Thyroid gland (tissue), 4 donors: ENCODE measurements around the gene MAGI1. TPM values are rescaled to one million over a fixed set of nuclear protein-coding genes. Genes with fewer than 3 reads are reported as not detected.

Source experiments
- DNase-seq, 2 donors: peaks; one replicate each; pipeline ENCODE4 v3.0.0-alpha.2; 2019
- H3K27ac ChIP-seq, 3 donors: fragments of 200-600 bp; sonication (generic); 1 replicate in 2 of 3; 2 replicates in 1 of 3; pipeline ENCODE4 v1.5.1; 2016 to 2019; ENCODE audit warnings: mild to moderate bottlenecking in 1 of 3, moderate library complexity in 1 of 3
- H3K27me3 ChIP-seq: fragments of 200-600 bp; sonication (generic); one replicate; pipeline ENCODE4 v1.5.1; 2019
- H3K36me3 ChIP-seq, 2 donors: fragments of 200-600 bp; sonication (generic); one replicate each; pipeline ENCODE4 v1.5.1; 2016 to 2019
- H3K4me1 ChIP-seq, 2 donors: fragments of 200-600 bp; sonication (generic); one replicate each; pipeline ENCODE4 v1.5.1; 2017 to 2019
- H3K4me3 ChIP-seq, 3 donors: fragments of 200-600 bp; sonication (generic); replicated peaks in 1 of 3; 1 replicate in 2 of 3; 2 replicates in 1 of 3; pipeline ENCODE4 v1.5.1; 2016; ENCODE audit warnings: mild to moderate bottlenecking in 1 of 3
- H3K9me3 ChIP-seq: fragments of 200-600 bp; sonication (generic); one replicate; pipeline ENCODE4 v1.5.1; 2017
- POLR2A ChIP-seq, 2 donors: fragments of 450-650 bp; IDR thresholded peaks; one replicate each; pipeline ENCODE4 v1.6.1; 2017; ENCODE audit warnings: antibody characterized with exemption in 2 of 2, mild to moderate bottlenecking in 2 of 2, moderate library complexity in 1 of 2
- WGBS, 2 donors: methylation state at CpG; one replicate each; pipeline ENCODE4 v1.1.5; 2017; 5-methylcytosine and 5-hydroxymethylcytosine counted together
- intact Hi-C: fragments of 100-400 bp; cut with DNase I; formaldehyde crosslinking; loops from one replicate; pipeline ENCODE4 v1.15.1; 2023
- total RNA-seq, 4 donors: library from RNA; depleted of rRNA; stranded (reverse); fragments of >200 nt; gene quantifications; one replicate each; pipeline ENCODE4 v1.2.3, GENCODE V29; 2016
- TF ChIP-seq, protein P1 (sequence below), 6 experiments: fragments of 200-600 bp in 3 of 6; fragments of 450-650 bp in 3 of 6; sonication (generic) in 3 of 6; IDR thresholded peaks; one replicate each; pipeline ENCODE4 v1.5.1; 2016 to 2019; ENCODE audit warnings: antibody characterized with exemption in 6 of 6, mild to moderate bottlenecking in 2 of 6, inconsistent platforms in 1 of 6, moderate library complexity in 1 of 6

The MAGI1 gene
- total RNA-seq, 4 donors from 2014 or later, result 60.5 to 123 (median 87.5) TPM

DNA sequence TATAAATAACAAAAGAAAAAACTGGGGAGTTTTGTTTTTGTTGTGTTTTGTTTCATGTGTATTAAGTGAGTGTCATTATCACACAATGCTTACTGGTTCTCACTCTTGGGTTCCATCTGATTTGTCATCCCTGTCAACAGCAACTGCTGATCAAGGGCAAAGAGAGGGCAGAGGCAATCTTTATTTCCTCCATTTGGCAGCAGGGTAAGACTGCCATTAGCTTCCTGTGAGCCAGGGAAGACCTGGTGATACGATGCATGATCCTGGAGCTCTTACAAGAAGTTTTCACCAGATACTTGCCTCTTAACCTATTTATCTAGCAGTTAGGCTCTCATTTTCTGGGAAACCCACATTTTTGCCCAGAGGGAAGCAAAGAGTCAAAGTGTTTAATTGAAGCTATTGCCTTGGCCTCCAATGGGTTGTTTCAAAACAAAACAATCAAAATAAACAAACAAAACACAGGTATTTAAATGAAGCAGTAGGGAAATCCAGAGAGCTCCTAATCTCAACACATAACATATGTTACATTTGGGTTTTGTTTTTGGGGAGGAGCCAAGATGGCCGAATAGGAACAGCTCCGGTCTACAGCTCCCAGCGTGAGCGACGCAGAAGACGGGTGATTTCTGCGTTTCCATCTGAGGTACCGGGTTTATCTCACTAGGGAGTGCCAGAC lies 529.8 kb downstream of the MAGI1 start:
- H3K9me3 ChIP-seq, result no peaks in the 10 kb centered on the region
- no peak overlapping the region for H3K27ac ChIP-seq
- H3K4me3 ChIP-seq, result no peak overlapping the region
- no peaks in the 10 kb centered on the region for H3K27me3 ChIP-seq
- H3K4me1 ChIP-seq, result no peaks in the 10 kb centered on the region
- intact Hi-C loops, result no loop called here
- H3K36me3 ChIP-seq, result no peaks in the 10 kb centered on the region
- TF ChIP-seq, protein P1, sequence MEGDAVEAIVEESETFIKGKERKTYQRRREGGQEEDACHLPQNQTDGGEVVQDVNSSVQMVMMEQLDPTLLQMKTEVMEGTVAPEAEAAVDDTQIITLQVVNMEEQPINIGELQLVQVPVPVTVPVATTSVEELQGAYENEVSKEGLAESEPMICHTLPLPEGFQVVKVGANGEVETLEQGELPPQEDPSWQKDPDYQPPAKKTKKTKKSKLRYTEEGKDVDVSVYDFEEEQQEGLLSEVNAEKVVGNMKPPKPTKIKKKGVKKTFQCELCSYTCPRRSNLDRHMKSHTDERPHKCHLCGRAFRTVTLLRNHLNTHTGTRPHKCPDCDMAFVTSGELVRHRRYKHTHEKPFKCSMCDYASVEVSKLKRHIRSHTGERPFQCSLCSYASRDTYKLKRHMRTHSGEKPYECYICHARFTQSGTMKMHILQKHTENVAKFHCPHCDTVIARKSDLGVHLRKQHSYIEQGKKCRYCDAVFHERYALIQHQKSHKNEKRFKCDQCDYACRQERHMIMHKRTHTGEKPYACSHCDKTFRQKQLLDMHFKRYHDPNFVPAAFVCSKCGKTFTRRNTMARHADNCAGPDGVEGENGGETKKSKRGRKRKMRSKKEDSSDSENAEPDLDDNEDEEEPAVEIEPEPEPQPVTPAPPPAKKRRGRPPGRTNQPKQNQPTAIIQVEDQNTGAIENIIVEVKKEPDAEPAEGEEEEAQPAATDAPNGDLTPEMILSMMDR (IDR thresholded peaks at IDR 0.05), result no peak
- no peak for TF ChIP-seq POLR2A (IDR thresholded peaks at IDR 0.05)
- WGBS, 2 donors, result 92 to 93% methylated on average over 9 of the region's 9 CpGs
- no peak for DNase-seq

DNA sequence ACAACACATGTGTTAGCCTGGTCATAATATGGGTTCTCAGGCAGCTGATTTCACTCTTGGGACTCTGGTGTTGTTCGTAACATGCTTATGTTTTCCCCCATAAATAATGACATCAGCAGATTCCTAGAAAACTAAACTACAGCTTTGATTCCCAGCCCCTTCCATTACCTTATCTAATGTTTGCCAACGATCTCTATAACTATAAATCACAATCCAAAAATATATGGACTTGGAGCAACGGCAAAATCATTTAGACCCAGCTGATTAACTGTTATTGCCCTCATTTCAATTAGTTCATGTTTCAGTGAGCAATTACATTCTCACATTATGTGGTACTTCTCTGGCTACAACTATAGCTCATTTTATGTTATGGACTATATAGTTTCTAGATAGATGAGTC lies 531.3 kb downstream of the MAGI1 start:
- Histone ChIP-seq H3K27ac (no peak overlapping the region), H3K4me1 (no peaks in the 10 kb centered on the region), H3K9me3 (no peaks in the 10 kb centered on the region), H3K36me3 (no peaks in the 10 kb centered on the region), H3K4me3 (no peak overlapping the region), H3K27me3 (no peaks in the 10 kb centered on the region)
- WGBS, 2 donors, result 86 to 95% methylated on average over 3 of the region's 3 CpGs
- intact Hi-C loops, result no loop called here
- no peak for DNase-seq
- no peak for TF ChIP-seq POLR2A (IDR thresholded peaks at IDR 0.05)
- TF ChIP-seq, protein P1 (IDR thresholded peaks at IDR 0.05), result no peak

DNA sequence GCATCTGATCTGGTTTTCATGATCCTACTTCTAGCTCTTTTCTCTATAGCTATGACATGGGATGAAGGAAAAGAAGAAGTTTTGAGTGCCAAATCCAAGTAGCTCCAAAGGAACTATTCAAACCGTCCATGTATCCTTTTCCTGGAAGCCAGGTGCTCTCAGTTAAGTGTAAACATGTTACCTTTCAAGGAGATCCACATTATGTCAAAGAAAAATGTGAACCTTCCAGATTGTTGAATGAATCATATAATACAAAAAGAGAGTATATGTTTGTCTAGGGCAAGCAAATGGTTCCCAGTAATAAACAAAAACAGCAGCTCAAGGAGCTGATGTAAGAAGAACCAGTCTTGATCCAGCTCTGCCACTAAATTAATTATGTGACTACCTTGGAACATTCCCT lies 534.9 kb downstream of the MAGI1 start:
- Histone ChIP-seq H3K9me3 (no peaks in the 10 kb centered on the region), H3K27me3 (no peaks in the 10 kb centered on the region), H3K36me3 (no peaks in the 10 kb centered on the region), H3K27ac (no peak overlapping the region), H3K4me1 (peaks cover 3 to 6% of the 10 kb centered on the region in 2 donors), H3K4me3 (no peak overlapping the region)
- no peak for DNase-seq
- intact Hi-C loops, result no loop called here
- WGBS, 2 donors, result 69 to 74% methylated on average over 1 of the region's 1 CpG
- TF ChIP-seq, protein P1 (IDR thresholded peaks at IDR 0.05), result no peak
- TF ChIP-seq POLR2A (IDR thresholded peaks at IDR 0.05), result no peak

DNA sequence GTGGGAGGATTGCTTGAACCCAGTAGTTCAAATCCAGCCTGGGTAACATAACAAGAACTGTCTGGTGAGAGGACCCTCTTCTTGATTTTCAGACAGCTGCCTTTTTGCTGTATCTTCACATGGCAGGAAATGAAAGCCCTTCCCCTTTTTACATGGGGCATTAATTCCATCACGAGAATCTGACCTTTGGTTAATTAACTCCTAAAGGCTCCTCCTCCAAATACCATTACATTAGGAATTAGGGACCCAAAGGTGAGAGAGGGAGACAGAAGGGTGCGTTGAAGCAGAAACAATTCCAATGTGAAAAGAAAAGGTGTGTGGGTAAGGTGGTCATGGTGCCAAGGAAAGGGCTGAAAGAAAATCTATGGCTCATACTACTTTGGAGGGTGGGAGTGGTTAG lies 536.2 kb downstream of the MAGI1 start:
- DNase-seq, result no peak
- no peak for TF ChIP-seq POLR2A (IDR thresholded peaks at IDR 0.05)
- TF ChIP-seq, protein P1 (IDR thresholded peaks at IDR 0.05), result no peak
- WGBS, 2 donors, result 91 to 92% methylated on average over 2 of the region's 2 CpGs
- Histone ChIP-seq H3K27me3 (no peaks in the 10 kb centered on the region), H3K27ac (no peak overlapping the region), H3K9me3 (no peaks in the 10 kb centered on the region), H3K36me3 (no peaks in the 10 kb centered on the region), H3K4me3 (no peak overlapping the region), H3K4me1 (peaks cover 3 to 6% of the 10 kb centered on the region in 2 donors)
- intact Hi-C loops, result no loop called here

DNA sequence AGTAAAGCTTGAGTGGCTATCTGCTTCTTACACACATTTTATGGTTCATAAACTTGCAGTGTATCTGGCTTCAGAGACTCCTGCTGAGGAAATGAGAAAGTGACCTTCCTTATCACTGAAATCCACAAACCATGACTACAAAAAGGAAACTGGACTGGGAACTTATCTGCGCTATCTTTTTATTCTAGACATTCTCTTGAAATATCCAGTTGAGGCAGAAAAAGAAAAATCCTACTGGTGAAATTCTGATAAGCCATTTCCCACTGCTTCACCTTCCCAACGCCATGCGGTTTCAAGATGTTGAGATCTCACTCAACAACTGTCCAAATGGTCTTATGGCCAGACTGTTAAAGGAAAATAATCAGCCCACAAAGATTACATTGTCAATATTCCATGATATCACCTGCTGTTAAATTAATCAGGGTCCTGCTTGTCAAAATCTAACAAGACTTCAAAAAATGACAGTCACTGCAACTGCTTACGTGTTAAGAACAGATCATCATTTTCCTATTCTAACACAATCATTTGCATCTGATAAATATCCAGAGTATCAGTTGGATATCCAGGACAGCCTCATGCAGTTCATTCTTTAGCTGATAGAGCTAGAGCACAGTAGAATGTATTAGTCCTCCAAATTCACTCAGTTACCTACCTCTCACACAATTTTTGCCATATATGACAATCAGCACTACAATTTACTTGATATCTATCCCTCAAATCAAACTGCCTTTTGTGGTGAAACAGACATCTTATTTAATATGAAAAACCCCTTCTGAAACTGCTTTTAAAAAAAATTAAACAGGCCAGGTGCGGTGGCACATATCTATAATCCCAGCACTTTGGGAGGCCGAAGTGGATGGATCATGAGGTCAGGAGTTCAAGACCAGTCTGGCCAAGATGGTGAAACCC lies 538.1 kb downstream of the MAGI1 start:
- Histone ChIP-seq H3K27me3 (no peaks in the 10 kb centered on the region), H3K36me3 (no peaks in the 10 kb centered on the region), H3K27ac (no peak overlapping the region), H3K9me3 (no peaks in the 10 kb centered on the region), H3K4me3 (no peak overlapping the region), H3K4me1 (peaks cover 3 to 6% of the 10 kb centered on the region in 2 donors)
- TF ChIP-seq, protein P1 (IDR thresholded peaks at IDR 0.05), result no peak
- no peak for TF ChIP-seq POLR2A (IDR thresholded peaks at IDR 0.05)
- intact Hi-C loops, result no loop called here
- DNase-seq, result no peak
- 92% methylated on average over 6 of the region's 6 CpGs for WGBS, 2 donors
